ENCODE measurements around the gene GPANK1.

DNA sequence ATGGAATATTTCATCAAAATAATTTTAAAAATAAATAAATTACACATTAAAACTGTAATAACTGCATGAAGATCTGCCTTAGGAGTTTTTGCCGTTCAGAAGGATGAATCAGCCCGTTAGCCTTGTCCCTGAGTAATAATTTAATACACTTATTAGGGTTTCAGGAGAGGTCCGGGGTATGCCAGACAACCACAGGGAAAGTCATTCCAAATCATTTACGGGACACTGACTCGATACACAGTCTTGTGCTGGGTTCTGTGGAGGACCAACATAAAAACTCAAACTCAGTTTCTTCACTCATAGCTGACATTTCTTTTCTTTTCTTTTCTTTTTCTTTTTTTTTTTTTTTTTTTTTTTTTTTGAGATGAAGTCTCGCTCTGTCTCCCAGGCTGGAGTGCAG lies 41.1 kb upstream of the GPANK1 start:
- TF ChIP-seq, protein P1, sequence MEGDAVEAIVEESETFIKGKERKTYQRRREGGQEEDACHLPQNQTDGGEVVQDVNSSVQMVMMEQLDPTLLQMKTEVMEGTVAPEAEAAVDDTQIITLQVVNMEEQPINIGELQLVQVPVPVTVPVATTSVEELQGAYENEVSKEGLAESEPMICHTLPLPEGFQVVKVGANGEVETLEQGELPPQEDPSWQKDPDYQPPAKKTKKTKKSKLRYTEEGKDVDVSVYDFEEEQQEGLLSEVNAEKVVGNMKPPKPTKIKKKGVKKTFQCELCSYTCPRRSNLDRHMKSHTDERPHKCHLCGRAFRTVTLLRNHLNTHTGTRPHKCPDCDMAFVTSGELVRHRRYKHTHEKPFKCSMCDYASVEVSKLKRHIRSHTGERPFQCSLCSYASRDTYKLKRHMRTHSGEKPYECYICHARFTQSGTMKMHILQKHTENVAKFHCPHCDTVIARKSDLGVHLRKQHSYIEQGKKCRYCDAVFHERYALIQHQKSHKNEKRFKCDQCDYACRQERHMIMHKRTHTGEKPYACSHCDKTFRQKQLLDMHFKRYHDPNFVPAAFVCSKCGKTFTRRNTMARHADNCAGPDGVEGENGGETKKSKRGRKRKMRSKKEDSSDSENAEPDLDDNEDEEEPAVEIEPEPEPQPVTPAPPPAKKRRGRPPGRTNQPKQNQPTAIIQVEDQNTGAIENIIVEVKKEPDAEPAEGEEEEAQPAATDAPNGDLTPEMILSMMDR (IDR thresholded peaks at IDR 0.05) = no peak
- TF ChIP-seq ZFX (IDR thresholded peaks at IDR 0.05; ENCODE audit: borderline replicate concordance) = no peak

Data from 22Rv1 (cell line).